ENCODE measurements around the gene SYNE1. TPM values are rescaled to one million over a fixed set of nuclear protein-coding genes. Genes with fewer than 3 reads are reported as not detected.
"Not testable (repeated sequence)": the region's sequence is repeated elsewhere in the genome, so short reads cannot be mapped to it uniquely, and the experiment has no call there.

The SYNE1 gene
- polyA plus RNA-seq, 1 donor = 28.2 TPM

DNA sequence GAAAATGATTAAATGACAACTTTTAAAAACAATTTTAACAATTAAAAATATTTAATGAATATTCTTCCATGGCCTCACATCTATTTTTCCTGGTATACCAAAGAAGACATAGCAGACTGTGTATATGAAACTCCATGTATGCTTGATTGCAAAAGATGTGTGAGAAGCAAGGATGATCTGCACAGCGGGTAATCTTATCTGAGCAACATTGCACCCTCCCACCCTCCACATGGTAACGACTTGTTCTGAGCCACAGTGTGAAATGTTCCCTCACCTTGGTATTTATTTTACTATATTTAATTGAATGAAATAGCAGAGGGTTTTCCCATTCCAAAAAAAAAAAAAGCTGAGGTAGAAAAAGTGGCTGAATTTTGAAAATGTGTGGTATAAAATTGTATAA, 204.4 kb downstream of the SYNE1 start:
- H3K27me3 ChIP-seq (ENCODE audit: control insufficient read depth, insufficient read depth, low read length) = no peaks in the 10 kb centered on the region
- no peaks in the 10 kb centered on the region for H3K4me1 ChIP-seq (ENCODE audit: control insufficient read depth, insufficient read depth, low read length)
- no peak overlapping the region for H3K27ac ChIP-seq (ENCODE audit: low read length)
- H3K4me3 ChIP-seq (ENCODE audit: low read length) = no peak overlapping the region
- no CpG with 5 or more reads among the region's 2 CpGs for WGBS (ENCODE audit: insufficient coverage, low lambda C conversion rate)
- H3K9me3 ChIP-seq (ENCODE audit: control insufficient read depth, low read depth, low read length) = no peaks in the 10 kb centered on the region
- DNase-seq = no peak
- H3K36me3 ChIP-seq (ENCODE audit: control insufficient read depth, insufficient read depth, low read length) = no peaks in the 10 kb centered on the region

DNA sequence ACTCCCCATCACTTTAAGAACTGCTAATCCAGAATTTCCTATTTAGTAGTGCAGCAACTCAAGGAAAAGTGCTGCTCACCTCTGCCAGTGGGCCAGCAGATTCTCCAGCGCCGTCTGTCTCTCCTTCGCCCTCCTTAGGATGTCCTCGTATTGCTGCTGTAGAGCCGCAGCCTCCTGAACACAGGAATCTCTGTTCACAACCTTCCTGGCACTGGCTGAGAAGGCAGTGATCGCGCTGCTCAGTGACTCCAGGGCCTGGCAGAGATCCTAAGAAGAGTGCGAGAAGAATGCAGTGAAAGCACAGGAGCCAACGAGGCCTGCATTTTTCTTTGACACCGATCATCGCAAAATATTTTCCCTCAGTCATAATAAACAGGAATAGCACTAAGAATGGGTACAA, 209.0 kb downstream of the SYNE1 start:
- WGBS (ENCODE audit: insufficient coverage, low lambda C conversion rate) = no CpG with 5 or more reads among the region's 11 CpGs
- Histone ChIP-seq H3K27me3 (ENCODE audit: control insufficient read depth, insufficient read depth, low read length) (no peaks in the 10 kb centered on the region), H3K4me3 (ENCODE audit: low read length) (no peak overlapping the region), H3K4me1 (ENCODE audit: control insufficient read depth, insufficient read depth, low read length) (no peaks in the 10 kb centered on the region), H3K27ac (ENCODE audit: low read length) (no peak overlapping the region), H3K36me3 (ENCODE audit: control insufficient read depth, insufficient read depth, low read length) (no peaks in the 10 kb centered on the region), H3K9me3 (ENCODE audit: control insufficient read depth, low read depth, low read length) (no peaks in the 10 kb centered on the region)
- no peak for DNase-seq

DNA sequence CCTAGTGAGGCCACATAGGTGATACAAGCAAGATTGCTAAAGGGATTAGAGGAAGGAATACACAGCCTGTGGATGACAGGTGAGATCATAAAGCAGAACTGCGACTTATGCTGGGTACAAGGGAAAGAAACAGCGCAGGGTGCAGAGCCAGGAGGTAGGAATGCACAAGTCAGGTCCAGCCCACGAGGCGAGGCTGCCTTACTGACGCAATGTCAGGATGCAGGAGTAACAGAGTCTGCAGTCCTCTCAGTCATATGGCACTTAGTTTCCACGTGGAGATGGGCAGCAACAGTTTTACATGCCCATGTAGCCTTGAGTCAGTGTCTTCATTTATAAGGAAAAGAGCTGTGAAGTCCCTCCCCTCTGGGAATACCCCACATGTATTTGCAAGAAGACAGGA, 210.9 kb downstream of the SYNE1 start:
- Histone ChIP-seq H3K4me1 (ENCODE audit: control insufficient read depth, insufficient read depth, low read length) (no peaks in the 10 kb centered on the region), H3K27ac (ENCODE audit: low read length) (no peak overlapping the region)
- WGBS (ENCODE audit: insufficient coverage, low lambda C conversion rate) = no CpG with 5 or more reads among the region's 6 CpGs

DNA sequence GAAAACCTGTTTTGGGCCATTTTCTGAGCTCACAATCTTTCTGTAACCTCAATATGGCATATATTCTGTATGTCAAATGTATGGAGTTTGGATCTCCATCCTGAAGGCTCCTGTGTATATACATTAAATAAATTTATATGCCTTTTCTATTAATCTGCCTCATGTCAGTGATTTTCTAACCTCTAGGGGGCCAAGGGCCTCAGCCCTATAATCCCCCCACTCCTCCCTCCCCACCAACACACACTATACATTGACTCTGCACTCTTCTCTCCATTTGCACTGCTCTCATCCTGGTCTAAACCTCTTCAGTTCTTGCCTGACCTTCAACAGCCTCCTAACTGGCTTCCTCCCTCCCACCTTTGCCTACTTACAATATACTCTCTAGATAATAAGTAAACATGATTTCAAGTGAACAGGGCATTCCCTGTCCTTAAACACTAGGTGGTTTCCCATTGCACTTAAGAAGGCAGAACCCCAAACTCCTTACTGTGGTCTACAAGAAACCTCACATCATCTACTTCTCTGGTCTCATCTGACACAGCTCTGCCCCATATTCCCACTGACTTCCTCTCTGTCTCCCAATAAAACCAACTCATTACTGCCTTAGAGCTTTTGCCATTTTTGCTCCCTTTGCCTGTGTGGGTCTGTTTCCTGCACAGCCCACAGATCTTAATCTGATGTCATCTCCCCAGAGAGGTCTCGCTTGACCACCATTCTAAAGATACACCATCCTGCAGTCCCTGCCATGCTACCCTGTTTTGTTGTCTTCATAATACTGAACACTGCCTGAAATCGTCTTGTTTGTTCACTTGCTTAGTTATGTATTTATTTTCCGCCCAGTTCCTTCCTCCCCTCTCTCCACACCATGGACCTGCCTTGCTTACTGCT, 213.7 kb downstream of the SYNE1 start:
- Histone ChIP-seq H3K27me3 (ENCODE audit: control insufficient read depth, insufficient read depth, low read length) (no peaks in the 10 kb centered on the region), H3K4me3 (ENCODE audit: low read length) (no peak overlapping the region), H3K9me3 (ENCODE audit: control insufficient read depth, low read depth, low read length) (no peaks in the 10 kb centered on the region), H3K36me3 (ENCODE audit: control insufficient read depth, insufficient read depth, low read length) (no peaks in the 10 kb centered on the region), H3K27ac (ENCODE audit: low read length) (no peak overlapping the region), H3K4me1 (ENCODE audit: control insufficient read depth, insufficient read depth, low read length) (no peaks in the 10 kb centered on the region)
- no peak for DNase-seq
- 83% methylated on average over 2 of the region's 3 CpGs for WGBS (ENCODE audit: insufficient coverage, low lambda C conversion rate)

More for the DNA sequence above, 210.9 kb downstream of the SYNE1 start:
- no peaks in the 10 kb centered on the region for H3K36me3 ChIP-seq (ENCODE audit: control insufficient read depth, insufficient read depth, low read length)
- no peak for DNase-seq
- H3K9me3 ChIP-seq (ENCODE audit: control insufficient read depth, low read depth, low read length) = no peaks in the 10 kb centered on the region
- no peaks in the 10 kb centered on the region for H3K27me3 ChIP-seq (ENCODE audit: control insufficient read depth, insufficient read depth, low read length)
- no peak overlapping the region for H3K4me3 ChIP-seq (ENCODE audit: low read length)

DNA sequence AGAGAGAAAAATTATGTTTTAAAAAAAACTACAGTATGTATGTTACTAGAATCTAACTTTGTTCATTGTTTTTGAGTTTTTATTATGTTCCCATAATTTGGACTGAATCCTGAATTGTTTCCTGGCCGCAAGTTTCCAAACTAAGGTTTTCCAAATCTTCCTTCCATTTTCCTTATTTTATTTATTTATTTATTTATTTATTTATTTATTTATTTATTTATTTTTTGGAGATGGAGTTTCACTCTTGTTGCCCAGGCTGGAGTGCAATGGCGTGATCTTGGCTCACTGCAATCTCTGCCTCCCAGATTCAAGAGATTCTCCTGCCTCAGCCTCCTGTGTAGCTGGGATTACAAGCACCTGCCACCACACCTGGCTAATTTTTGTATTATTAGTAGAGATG, 215.7 kb downstream of the SYNE1 start:
- not testable (repeated sequence) for H3K4me1 ChIP-seq (ENCODE audit: control insufficient read depth, insufficient read depth, low read length); H3K27ac ChIP-seq (ENCODE audit: low read length); H3K9me3 ChIP-seq (ENCODE audit: control insufficient read depth, low read depth, low read length); H3K36me3 ChIP-seq (ENCODE audit: control insufficient read depth, insufficient read depth, low read length); H3K4me3 ChIP-seq (ENCODE audit: low read length); H3K27me3 ChIP-seq (ENCODE audit: control insufficient read depth, insufficient read depth, low read length); DNase-seq
- WGBS (ENCODE audit: insufficient coverage, low lambda C conversion rate) = 100% methylated on average over 1 of the region's 2 CpGs

DNA sequence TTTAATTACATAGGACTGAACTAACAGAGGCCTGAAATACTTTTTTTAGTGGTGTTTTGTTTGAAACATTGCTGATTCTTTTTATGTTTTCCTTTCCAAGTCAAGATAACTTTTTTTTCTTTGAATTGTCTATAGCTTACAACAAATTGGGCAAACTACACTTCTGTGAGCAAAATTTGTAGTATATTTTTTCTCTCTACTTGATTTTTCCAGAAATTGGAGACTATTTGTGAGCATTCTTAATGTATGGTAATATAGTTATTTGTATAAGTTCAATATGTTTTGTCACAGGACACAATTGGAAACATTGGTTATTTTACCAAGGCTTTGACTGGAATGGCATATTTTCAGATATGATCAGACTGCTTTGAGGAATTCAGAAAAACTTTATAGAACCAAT, 216.5 kb downstream of the SYNE1 start:
- H3K36me3 ChIP-seq (ENCODE audit: control insufficient read depth, insufficient read depth, low read length) = no peaks in the 10 kb centered on the region
- H3K4me1 ChIP-seq (ENCODE audit: control insufficient read depth, insufficient read depth, low read length) = no peaks in the 10 kb centered on the region
- no peak overlapping the region for H3K27ac ChIP-seq (ENCODE audit: low read length)
- no peak for DNase-seq
- no peak overlapping the region for H3K4me3 ChIP-seq (ENCODE audit: low read length)
- no peaks in the 10 kb centered on the region for H3K9me3 ChIP-seq (ENCODE audit: control insufficient read depth, low read depth, low read length)
- no peaks in the 10 kb centered on the region for H3K27me3 ChIP-seq (ENCODE audit: control insufficient read depth, insufficient read depth, low read length)

DNA sequence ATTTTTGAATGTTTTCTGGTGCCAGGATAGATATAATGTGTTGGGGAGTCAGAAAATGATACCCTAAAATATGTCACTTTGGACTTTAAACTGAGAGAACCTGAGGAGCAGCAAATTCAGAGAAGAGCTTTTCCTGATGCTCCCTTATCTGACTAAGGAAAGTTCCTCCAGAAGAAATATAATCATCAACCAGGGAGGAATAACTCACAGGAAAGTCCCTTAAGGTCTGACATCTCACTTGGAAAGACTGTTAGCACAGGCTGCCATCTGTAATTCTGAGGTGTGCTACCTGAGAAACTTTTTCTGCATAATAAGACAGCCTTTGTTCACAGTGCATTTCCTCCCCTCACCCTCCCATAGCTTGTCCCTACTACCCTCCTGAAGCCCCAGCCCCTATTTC, 218.6 kb downstream of the SYNE1 start:
- H3K36me3 ChIP-seq (ENCODE audit: control insufficient read depth, insufficient read depth, low read length) = no peaks in the 10 kb centered on the region
- no peaks in the 10 kb centered on the region for H3K27me3 ChIP-seq (ENCODE audit: control insufficient read depth, insufficient read depth, low read length)
- H3K4me3 ChIP-seq (ENCODE audit: low read length) = no peak overlapping the region
- DNase-seq = no peak
- no peaks in the 10 kb centered on the region for H3K9me3 ChIP-seq (ENCODE audit: control insufficient read depth, low read depth, low read length)
- no peaks in the 10 kb centered on the region for H3K4me1 ChIP-seq (ENCODE audit: control insufficient read depth, insufficient read depth, low read length)
- no peak overlapping the region for H3K27ac ChIP-seq (ENCODE audit: low read length)

DNA sequence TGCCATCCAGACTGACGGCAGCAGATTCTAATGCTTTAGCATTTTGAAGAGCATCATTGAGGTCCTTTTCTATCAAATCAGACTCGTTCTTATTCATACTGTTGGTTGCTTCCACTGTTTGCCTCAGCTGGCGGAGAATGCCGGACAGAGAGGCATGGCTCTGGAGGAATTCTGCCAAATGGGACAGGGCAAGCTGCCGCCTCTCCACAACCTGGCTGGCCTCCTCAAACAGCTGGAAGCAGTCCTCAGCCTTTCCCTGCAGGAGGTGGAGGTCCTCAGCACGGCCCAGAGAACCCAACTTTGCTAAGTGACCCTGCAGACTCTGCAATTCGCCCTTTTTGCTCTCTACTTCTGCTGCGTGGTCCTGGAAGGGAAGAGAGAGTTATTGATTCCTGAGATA, 220.5 kb downstream of the SYNE1 start:
- no peak for DNase-seq
- H3K4me1 ChIP-seq (ENCODE audit: control insufficient read depth, insufficient read depth, low read length) = no peaks in the 10 kb centered on the region
- no peaks in the 10 kb centered on the region for H3K36me3 ChIP-seq (ENCODE audit: control insufficient read depth, insufficient read depth, low read length)
- H3K27ac ChIP-seq (ENCODE audit: low read length) = no peak overlapping the region
- no peaks in the 10 kb centered on the region for H3K9me3 ChIP-seq (ENCODE audit: control insufficient read depth, low read depth, low read length)
- no CpG with 5 or more reads among the region's 8 CpGs for WGBS (ENCODE audit: insufficient coverage, low lambda C conversion rate)
- H3K4me3 ChIP-seq (ENCODE audit: low read length) = no peak overlapping the region
- H3K27me3 ChIP-seq (ENCODE audit: control insufficient read depth, insufficient read depth, low read length) = no peaks in the 10 kb centered on the region

DNA sequence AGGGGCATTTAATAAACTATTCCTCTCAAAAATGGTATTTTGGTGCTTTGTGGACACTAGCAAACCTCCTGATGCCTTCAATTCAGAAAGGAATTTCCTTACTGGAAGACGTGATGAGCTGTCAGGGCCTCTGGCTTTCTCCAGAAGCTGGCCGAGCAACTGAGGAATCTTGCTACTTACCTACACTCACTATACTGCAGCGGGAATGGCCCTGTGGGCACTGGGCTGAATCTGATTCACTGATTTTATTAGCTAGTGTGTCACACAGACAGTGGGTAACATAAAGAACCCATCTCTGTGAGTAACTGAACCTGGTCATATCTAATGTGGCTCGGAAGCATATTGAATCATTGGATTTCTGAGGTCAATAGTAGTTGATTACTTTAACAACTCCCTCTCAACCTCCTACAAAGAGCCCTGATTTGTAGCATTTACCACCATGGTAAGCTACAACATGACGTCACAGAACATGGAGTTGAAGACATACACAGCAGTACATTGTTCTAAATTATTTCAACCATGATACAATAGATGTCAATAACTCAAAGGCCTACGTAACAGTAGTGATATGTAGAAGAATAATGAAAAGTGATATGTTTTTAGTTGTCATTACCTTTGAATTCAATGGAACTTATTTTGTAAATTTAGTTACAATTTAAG, 232.1 kb downstream of the SYNE1 start:
- no peaks in the 10 kb centered on the region for H3K9me3 ChIP-seq (ENCODE audit: control insufficient read depth, low read depth, low read length)
- 100% methylated on average over 1 of the region's 6 CpGs for WGBS (ENCODE audit: insufficient coverage, low lambda C conversion rate)
- H3K4me1 ChIP-seq (ENCODE audit: control insufficient read depth, insufficient read depth, low read length) = no peaks in the 10 kb centered on the region
- H3K27ac ChIP-seq (ENCODE audit: low read length) = no peak overlapping the region
- H3K4me3 ChIP-seq (ENCODE audit: low read length) = no peak overlapping the region
- DNase-seq = no peak
- H3K36me3 ChIP-seq (ENCODE audit: control insufficient read depth, insufficient read depth, low read length) = no peaks in the 10 kb centered on the region
- no peaks in the 10 kb centered on the region for H3K27me3 ChIP-seq (ENCODE audit: control insufficient read depth, insufficient read depth, low read length)

DNA sequence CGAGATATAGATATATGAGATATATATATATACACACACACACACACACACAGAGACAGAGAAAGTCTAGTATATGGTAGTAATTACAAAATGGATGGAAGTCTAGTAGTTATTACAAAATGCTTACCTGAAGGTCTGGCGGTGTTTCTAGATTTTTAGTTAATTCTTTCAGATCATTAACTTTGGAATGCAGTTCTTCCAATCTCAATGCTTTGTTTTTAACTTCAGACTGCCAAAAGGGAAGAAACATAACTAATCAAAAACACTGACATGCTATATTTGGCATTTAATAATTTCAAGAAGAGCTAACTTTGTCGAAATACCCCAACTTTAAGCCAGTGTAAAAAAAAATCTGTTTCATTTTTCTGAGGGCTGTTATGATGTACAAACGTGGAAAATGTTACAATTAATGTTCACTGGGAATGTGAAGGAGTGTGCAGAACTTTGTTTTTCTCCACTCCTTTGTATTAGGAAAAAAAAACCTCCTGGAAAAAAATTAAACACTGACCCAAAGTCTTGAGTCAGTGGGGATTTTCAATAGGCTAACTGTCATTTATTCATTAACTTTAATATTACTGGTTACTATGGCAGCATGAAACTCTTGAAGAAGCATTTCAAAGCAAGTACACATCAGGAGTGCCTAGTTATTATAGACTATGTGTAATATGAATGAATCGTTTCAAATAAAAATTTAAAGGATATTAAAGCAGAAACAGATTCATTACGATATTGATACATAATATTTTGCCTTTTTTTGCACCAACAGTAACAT, 232.9 kb downstream of the SYNE1 start:
- H3K27ac ChIP-seq (ENCODE audit: low read length) = no peak overlapping the region
- no peak for DNase-seq
- no peaks in the 10 kb centered on the region for H3K27me3 ChIP-seq (ENCODE audit: control insufficient read depth, insufficient read depth, low read length)
- no peaks in the 10 kb centered on the region for H3K9me3 ChIP-seq (ENCODE audit: control insufficient read depth, low read depth, low read length)
- H3K36me3 ChIP-seq (ENCODE audit: control insufficient read depth, insufficient read depth, low read length) = no peaks in the 10 kb centered on the region
- H3K4me1 ChIP-seq (ENCODE audit: control insufficient read depth, insufficient read depth, low read length) = no peaks in the 10 kb centered on the region
- no peak overlapping the region for H3K4me3 ChIP-seq (ENCODE audit: low read length)
- 100% methylated on average over 2 of the region's 6 CpGs for WGBS (ENCODE audit: insufficient coverage, low lambda C conversion rate)
